Psoas muscle (tissue), 8 donors: Measurements from ENCODE around the gene EZH2. TPM values are rescaled to one million over a fixed set of nuclear protein-coding genes. Genes with fewer than 3 reads are reported as not detected.
A peak's percentile ranks its signal among the peaks of the same experiment; 100 is the strongest.

Source experiments
- ATAC-seq, 4 donors: fragments of 200-7000 bp; cut with Tn5 transposase; one replicate each; pipeline ENCODE4 v1.9.1; 2020; ENCODE audit warnings: moderate library complexity in 3 of 4, mild to moderate bottlenecking in 2 of 4
- DNase-seq, 2 donors: peaks; one replicate each; pipeline ENCODE4 v3.0.0-alpha.2; 2020
- H3K27ac ChIP-seq: fragments of 200-600 bp; one replicate; pipeline ENCODE4 v1.8.0; 2022
- H3K27me3 ChIP-seq, 3 donors: fragments of 200-600 bp in 1 of 3; one replicate each; pipeline versions ENCODE4 v1.6.1 to v1.8.0; 2013 to 2022; ENCODE audit warnings: low read length in 2 of 3, mild to moderate bottlenecking in 2 of 3, moderate library complexity in 1 of 3; ENCODE audit not compliant: insufficient read depth in 3 of 3
- H3K36me3 ChIP-seq, 2 donors: fragments of 200-600 bp in 1 of 2; one replicate each; pipeline versions ENCODE4 v1.6.1 to v1.8.0; 2013 to 2022; ENCODE audit warnings: low read depth in 1 of 2, mild to moderate bottlenecking in 1 of 2, moderate library complexity in 1 of 2; ENCODE audit not compliant: insufficient read depth in 1 of 2
- H3K4me1 ChIP-seq: fragments of 200-600 bp; one replicate; pipeline ENCODE4 v1.8.0; 2022
- H3K4me3 ChIP-seq: fragments of 200-600 bp; one replicate; pipeline ENCODE4 v1.8.0; 2022; ENCODE audit warnings: mild to moderate bottlenecking
- H3K9me3 ChIP-seq: fragments of 200-600 bp; one replicate; pipeline ENCODE4 v1.8.0; 2022
- CTCF ChIP-seq: fragments of 200-600 bp; IDR thresholded peaks from one replicate; pipeline ENCODE4 v1.8.0; 2022; ENCODE audit warnings: antibody characterized with exemption
- WGBS, 3 donors: extraction: QIAGEN DNeasy Blood & Tissue Kit; methylation state at CpG; one replicate each; pipeline versions ENCODE4 v1.1.6 to v1.1.7; 2013; 5-methylcytosine and 5-hydroxymethylcytosine counted together
- intact Hi-C, 2 donors: fragments of 100-400 bp; cut with DNase I; formaldehyde crosslinking; loops; one replicate each; pipeline versions ENCODE4 v1.11.0 to v1.14.2; 2022
- polyA plus RNA-seq, 3 donors: library from polyadenylated mRNA; stranded (reverse); fragments of 200-250 nt; gene quantifications; one replicate each; pipeline ENCODE4 v1.2.3, GENCODE V29; 2013
- total RNA-seq, 4 donors: library from RNA; stranded (reverse); fragmentation: NEBNext Ultra II Directional in 2 of 4; extraction: Animal tissue kit (Norgen Biotek cat#: 25700) in 2 of 4; gene quantifications; one replicate each; pipeline versions ENCODE4 v1.2.1 to v1.2.4, GENCODE V29; 2021 to 2023
- donor health status: healthy with polysubstance abuse.
- donor health status: DM: no; HTN: no; CAD: no; lungs with moderate emphysema.
- donor health status: Bipolar disorder and iron deficiency.
- donor health status: healthy.
- donor health status: DM: yes; HTN: yes; CAD: no.
- donor health status: DM: no; HTN: no; CAD: no.
- donor health status: DM: no; HTN: no; CAD: no.
- donor health status: DM: yes; HTN: yes; CAD: no.

EZH2 gene
- total and polyA plus RNA-seq, 7 donors, result 1.9 to 4.6 (median 2.5) TPM

- Histone ChIP-seq H3K36me3 (peaks cover 0 to 88% of the 10 kb centered on the region in 2 donors), H3K9me3 (no peaks in the 10 kb centered on the region), H3K27ac (no peak overlapping the region), H3K27me3 (no peaks in the 10 kb centered on the region), H3K4me1 (no peaks in the 10 kb centered on the region), H3K4me3 (no peak overlapping the region)
- WGBS, 3 donors, result 96 to 97% (median 96%) methylated on average over 7 of the region's 7 CpGs
- intact Hi-C loops, result no loop called here
- TF ChIP-seq CTCF, result no peak
- ATAC-seq (no peak), DNase-seq (no peak)
Measured at GRCh38 chr7:148806187-148806586, 77.9 kb downstream of the EZH2 start.

GRCh38 chr7:148804343-148805235 is 79.5 kb downstream of the EZH2 start:
- ATAC-seq (no peak), DNase-seq (no peak)
- peaks cover 0 to 95% of the 10 kb centered on the region in 2 donors for H3K36me3 ChIP-seq

GRCh38 chr7:148803094-148803493 is 81.0 kb downstream of the EZH2 start:
- ATAC-seq (no peak), DNase-seq (no peak)
- no peak for TF ChIP-seq CTCF
- intact Hi-C loops, result no loop called here
- H3K27me3 ChIP-seq, result no peaks in the 10 kb centered on the region
- no peak overlapping the region for H3K4me3 ChIP-seq
- no peaks in the 10 kb centered on the region for H3K9me3 ChIP-seq
- 95 to 99% (median 96%) methylated on average over 5 of the region's 5 CpGs for WGBS, 3 donors
- no peak overlapping the region for H3K27ac ChIP-seq
- peaks cover 6% of the 10 kb centered on the region for H3K4me1 ChIP-seq
- H3K36me3 ChIP-seq, result peaks cover 5 to 98% of the 10 kb centered on the region in 2 donors

More at GRCh38 chr7:148804343-148805235, 79.5 kb downstream of the EZH2 start:
- Histone ChIP-seq H3K27me3 (no peaks in the 10 kb centered on the region), H3K27ac (no peak overlapping the region), H3K4me1 (peaks cover 6% of the 10 kb centered on the region), H3K4me3 (no peak overlapping the region), H3K9me3 (no peaks in the 10 kb centered on the region)
- 79 to 87% (median 80%) methylated on average over 10 of the region's 10 CpGs for WGBS, 3 donors
- intact Hi-C loops, result no loop called here
- no peak for TF ChIP-seq CTCF

GRCh38 chr7:148802101-148802493 is 82.0 kb downstream of the EZH2 start:
- 89 to 92% (median 90%) methylated on average over 10 of the region's 10 CpGs for WGBS, 3 donors
- peak in 1 of 4 donors; percentile 15 for ATAC-seq
- Histone ChIP-seq H3K27me3 (no peaks in the 10 kb centered on the region), H3K27ac (no peak overlapping the region), H3K9me3 (no peaks in the 10 kb centered on the region), H3K36me3 (peaks cover 5 to 98% of the 10 kb centered on the region in 2 donors), H3K4me1 (peaks cover 6% of the 10 kb centered on the region), H3K4me3 (no peak overlapping the region)
- DNase-seq, result no peak
- TF ChIP-seq CTCF, result no peak
- intact Hi-C loops, result no loop called here
